ENCODE measurements around the gene SCAMP2.

- TF ChIP-seq, protein P1, sequence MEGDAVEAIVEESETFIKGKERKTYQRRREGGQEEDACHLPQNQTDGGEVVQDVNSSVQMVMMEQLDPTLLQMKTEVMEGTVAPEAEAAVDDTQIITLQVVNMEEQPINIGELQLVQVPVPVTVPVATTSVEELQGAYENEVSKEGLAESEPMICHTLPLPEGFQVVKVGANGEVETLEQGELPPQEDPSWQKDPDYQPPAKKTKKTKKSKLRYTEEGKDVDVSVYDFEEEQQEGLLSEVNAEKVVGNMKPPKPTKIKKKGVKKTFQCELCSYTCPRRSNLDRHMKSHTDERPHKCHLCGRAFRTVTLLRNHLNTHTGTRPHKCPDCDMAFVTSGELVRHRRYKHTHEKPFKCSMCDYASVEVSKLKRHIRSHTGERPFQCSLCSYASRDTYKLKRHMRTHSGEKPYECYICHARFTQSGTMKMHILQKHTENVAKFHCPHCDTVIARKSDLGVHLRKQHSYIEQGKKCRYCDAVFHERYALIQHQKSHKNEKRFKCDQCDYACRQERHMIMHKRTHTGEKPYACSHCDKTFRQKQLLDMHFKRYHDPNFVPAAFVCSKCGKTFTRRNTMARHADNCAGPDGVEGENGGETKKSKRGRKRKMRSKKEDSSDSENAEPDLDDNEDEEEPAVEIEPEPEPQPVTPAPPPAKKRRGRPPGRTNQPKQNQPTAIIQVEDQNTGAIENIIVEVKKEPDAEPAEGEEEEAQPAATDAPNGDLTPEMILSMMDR (IDR thresholded peaks at IDR 0.05): no peak
- TF ChIP-seq POLR2A (IDR thresholded peaks at IDR 0.05): no peak
Measured at GRCh38 chr15:74837482-74838136, 35.6 kb downstream of the SCAMP2 start.
